ENCODE data around the gene ZNF644.

The ZNF644 gene

DNA sequence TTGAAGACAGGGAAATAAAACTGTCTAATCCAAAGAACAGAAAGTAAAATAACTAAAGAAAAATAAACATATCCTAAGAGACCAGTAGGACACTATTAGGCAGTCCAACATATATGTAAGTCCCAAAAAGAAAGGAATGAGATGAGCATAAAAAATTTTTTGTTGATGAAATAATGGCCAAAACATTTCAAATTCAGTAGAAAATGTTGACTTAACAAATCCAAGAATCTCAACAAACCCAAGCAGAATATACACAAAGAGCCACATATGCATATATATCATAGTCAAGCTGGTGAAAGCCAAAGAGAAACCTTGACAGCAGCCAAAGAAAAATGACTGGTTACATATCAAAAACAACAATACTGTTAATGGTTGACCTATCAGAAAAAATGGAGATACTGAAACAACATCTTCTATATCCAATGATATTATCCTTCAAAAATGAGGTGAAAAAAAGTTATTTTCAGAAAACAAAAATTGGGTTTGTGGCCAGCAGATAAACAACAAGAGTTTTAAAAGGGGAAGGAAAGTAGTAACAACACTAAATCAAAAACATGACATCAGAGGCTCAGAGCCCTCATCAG, 26.4 kb downstream of the ZNF644 start:
- DNase-seq (ENCODE audit: low spot score): no peak

DNA sequence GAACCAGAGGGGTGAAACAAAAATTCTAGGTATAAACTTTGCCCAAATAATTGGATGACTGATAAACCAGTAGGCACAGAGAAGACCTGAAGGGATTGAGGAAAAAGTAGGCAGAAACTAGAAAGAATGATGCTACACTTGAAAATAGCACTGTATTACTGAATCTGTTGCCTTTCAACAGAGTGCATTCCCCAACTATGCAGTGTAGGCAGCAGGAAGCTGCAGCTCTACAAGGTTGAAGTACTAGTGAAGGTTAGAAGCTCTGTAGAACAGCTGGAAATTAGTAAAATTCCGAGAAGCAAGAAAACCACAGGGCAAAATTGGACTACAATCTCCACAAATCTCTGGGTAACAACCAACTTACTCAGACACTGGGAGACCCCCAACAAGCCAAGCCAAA, 27.4 kb downstream of the ZNF644 start:
- TF ChIP-seq, protein P1, sequence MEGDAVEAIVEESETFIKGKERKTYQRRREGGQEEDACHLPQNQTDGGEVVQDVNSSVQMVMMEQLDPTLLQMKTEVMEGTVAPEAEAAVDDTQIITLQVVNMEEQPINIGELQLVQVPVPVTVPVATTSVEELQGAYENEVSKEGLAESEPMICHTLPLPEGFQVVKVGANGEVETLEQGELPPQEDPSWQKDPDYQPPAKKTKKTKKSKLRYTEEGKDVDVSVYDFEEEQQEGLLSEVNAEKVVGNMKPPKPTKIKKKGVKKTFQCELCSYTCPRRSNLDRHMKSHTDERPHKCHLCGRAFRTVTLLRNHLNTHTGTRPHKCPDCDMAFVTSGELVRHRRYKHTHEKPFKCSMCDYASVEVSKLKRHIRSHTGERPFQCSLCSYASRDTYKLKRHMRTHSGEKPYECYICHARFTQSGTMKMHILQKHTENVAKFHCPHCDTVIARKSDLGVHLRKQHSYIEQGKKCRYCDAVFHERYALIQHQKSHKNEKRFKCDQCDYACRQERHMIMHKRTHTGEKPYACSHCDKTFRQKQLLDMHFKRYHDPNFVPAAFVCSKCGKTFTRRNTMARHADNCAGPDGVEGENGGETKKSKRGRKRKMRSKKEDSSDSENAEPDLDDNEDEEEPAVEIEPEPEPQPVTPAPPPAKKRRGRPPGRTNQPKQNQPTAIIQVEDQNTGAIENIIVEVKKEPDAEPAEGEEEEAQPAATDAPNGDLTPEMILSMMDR (IDR thresholded peaks at IDR 0.05; ENCODE audit: extremely low read depth, missing control alignments): no peak
- no peak for DNase-seq (ENCODE audit: low spot score)

More for the DNA sequence above, 26.4 kb downstream of the ZNF644 start:
- TF ChIP-seq, protein P1 (IDR thresholded peaks at IDR 0.05; ENCODE audit: extremely low read depth, missing control alignments): no peak

DNA sequence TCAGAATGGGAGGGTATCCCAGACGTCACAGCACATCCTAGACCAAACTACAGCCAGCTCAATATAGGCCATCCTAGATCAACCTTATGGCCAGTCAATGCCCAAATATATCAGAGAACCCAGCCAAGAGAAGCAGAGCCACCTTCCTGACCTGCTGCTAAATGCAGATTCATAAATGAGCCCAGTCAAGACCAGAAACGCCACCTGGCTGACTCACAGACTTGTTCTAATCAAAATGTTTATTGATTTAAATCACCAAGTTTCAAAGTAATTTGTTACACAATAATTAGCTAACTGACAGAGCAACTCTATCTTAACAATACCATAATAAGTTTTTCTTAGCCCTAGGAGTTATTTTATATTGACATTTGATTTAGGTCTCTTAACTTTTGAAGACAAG, 28.6 kb downstream of the ZNF644 start:
- TF ChIP-seq, protein P1 (IDR thresholded peaks at IDR 0.05; ENCODE audit: extremely low read depth, missing control alignments): no peak
- no peak for DNase-seq (ENCODE audit: low spot score)

DNA sequence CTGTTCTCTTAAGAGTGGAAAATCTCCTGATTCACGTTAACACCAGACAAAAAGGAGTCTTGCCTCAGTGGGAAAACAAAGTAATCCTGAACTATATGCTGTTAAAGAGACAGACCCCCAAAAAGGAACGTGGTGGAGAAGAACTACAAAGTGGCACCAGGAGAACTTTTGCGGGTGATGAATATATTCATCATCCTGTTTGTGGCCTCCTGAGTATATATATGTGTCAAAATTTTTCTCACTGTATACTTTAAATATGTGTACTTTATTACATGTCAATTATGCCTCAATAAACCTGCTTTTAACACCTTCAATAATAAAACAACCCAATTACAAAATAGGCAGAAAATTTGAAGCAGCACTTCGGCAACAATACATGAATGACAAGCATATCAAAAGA, 31.1 kb downstream of the ZNF644 start:
- TF ChIP-seq, protein P1 (IDR thresholded peaks at IDR 0.05; ENCODE audit: extremely low read depth, missing control alignments): no peak

DNA sequence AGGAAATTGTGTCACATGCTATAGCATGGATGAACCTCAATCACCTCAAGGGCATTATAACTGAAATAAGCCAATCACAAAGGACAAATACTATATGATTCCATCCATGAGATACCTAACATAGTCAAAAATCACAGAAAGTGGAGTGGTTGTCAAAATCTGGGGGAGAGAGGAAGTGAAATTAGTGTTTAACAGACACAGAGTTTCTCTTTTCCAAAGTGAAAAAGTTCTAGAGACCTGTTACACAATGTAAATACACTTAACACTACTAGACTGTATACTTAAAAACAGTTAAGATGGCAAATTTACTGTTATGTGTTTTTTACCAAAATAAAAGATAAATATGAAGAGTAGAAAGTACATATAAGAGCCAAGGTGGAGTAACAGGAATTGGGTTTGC, 31.8 kb downstream of the ZNF644 start:
- no peak for DNase-seq (ENCODE audit: low spot score)
- TF ChIP-seq, protein P1 (IDR thresholded peaks at IDR 0.05; ENCODE audit: extremely low read depth, missing control alignments): no peak

More for the DNA sequence above, 31.1 kb downstream of the ZNF644 start:
- no peak for DNase-seq (ENCODE audit: low spot score)

DNA sequence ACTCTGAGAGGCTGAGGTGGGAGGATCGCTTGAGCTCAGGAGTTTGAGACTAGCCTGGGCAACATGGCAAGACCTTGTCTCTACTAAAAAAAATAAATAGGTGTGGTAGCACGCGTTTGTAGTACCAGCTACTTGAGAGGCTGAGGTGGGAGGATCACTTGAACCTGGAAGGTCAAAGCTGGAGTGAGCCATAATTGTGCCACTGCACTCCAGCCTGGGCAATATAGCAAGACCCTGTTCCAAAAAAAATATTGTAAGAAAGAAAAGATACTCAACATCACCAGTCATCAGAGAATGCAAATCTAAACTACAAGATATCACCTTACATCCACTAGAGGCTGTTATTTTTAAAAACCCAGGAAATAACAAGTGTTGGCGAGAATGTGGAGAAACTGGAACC, 32.5 kb downstream of the ZNF644 start:
- no peak for DNase-seq (ENCODE audit: low spot score)
- TF ChIP-seq, protein P1 (IDR thresholded peaks at IDR 0.05; ENCODE audit: extremely low read depth, missing control alignments): no peak

DNA sequence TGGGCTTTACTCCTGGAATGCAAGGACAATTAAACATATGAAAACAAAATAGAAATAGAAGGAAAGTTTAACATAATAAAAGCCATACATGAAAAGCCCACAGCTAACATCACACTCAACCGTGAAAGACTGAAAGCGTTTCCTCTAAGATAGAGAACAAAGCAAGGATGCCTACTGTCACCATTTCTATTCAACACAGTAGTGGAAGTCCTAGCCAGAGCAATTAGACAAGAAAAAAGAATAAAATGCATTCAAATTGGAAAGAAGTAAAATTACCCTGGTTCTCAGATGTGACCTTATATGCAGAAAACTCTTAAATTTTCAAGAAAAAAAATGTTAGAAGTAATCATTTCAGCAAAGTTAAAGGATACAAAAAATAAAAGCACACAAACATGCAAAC, 34.0 kb downstream of the ZNF644 start:
- TF ChIP-seq, protein P1 (IDR thresholded peaks at IDR 0.05; ENCODE audit: extremely low read depth, missing control alignments): no peak
- no peak for DNase-seq (ENCODE audit: low spot score)
